ENCODE measurements around the gene FAM209A. TPM values are rescaled to one million over a fixed set of nuclear protein-coding genes. Genes with fewer than 3 reads are reported as not detected.
"Not testable (repeated sequence)": the region's sequence is repeated elsewhere in the genome, so short reads cannot be mapped to it uniquely, and the experiment has no call there.

The FAM209A gene, protein sequence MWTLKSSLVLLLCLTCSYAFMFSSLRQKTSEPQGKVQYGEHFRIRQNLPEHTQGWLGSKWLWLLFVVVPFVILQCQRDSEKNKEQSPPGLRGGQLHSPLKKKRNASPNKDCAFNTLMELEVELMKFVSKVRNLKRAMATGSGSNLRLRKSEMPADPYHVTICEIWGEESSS
- total RNA-seq (1 to 10 TPM in 6 of 7 donors, not detected in 1; 1.2 to 4.3 (median 2.1) TPM), polyA plus RNA-seq (1 to 10 TPM in 2 of 3 donors, under 1 TPM in 1; 0.59 to 2.0 (median 1.1) TPM)
- long read RNA-seq, donor 1, partial matches to known transcripts: 13 of 13 reads
- long read RNA-seq, donor 1, other reads (novel, unspliced or antisense): 0 of 13 reads
- long read RNA-seq, donor 2: 0 reads

- H3K4me1 ChIP-seq: not testable (repeated sequence)
- WGBS, 5 donors: 86 to 94% (median 92%) methylated on average over 5 to 7 of the region's 7 CpGs
Measured at GRCh38 chr20:56524444-56524843, at the start of gene FAM209A. FAM209A (plus strand) TSS chr20:56524744; CDS start chr20:56524809, 65 bp downstream.

DNA sequence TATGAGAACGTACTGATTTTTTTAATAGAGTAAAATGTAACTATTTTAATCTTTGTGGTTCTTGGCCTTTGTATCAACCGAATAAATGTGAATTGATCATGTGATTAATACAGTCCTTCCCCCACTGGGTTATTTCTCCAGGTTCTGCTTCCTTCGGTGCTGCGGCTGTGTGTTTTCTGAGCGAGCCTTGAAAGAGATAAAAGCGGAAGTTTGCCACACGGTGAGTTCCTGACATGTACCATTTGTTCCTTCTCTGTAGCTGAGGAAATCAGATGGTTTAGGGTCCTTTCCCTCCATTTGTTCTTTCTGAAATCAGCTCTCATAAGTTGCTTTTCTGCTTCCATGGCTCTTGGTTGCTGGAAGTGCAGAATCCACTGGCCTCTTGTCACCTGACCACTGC lies 40.6 kb upstream of the FAM209A start:
- 23 to 42% (median 38%) methylated on average over 7 of the region's 7 CpGs for WGBS, 5 donors
- intact Hi-C loops (cut with DNase I; ENCODE audit: low total_unique reads): no loop called here
- peak in 1 of 3 donors; percentile 21 for TF ChIP-seq POLR2AphosphoS5 (IDR thresholded peaks at IDR 0.05)
- TF ChIP-seq CTCF (IDR thresholded peaks at IDR 0.05 in 8 of 11, conservative IDR thresholded peaks at IDR 0.05 in 3 of 11): peak in 1 of 11 experiments; percentile 10
- TF ChIP-seq POLR2A (IDR thresholded peaks at IDR 0.05): no peak
- peaks cover 0 to 70% (median 14%) of the 10 kb centered on the region in 6 donors for H3K4me1 ChIP-seq
- H3K4me3 ChIP-seq: peak overlapping the region in 1 of 8 donors; percentile 33
- peak overlapping the region in 7 of 8 donors; percentile 67 to 93 (median 79) for H3K27ac ChIP-seq
- peaks cover 0 to 100% (median 79%) of the 10 kb centered on the region in 6 donors for H3K36me3 ChIP-seq
- H3K9me3 ChIP-seq: no peaks in the 10 kb centered on the region
- no peak for DNase-seq
- no peaks in the 10 kb centered on the region for H3K27me3 ChIP-seq (replicated peaks in 1 of 7)

More at GRCh38 chr20:56524444-56524843, at the start of gene FAM209A:
- Histone ChIP-seq H3K9me3 (peaks cover 8 to 31% (median 29%) of the 10 kb centered on the region in 8 donors), H3K36me3 (peaks cover 0 to 24% (median 22%) of the 10 kb centered on the region in 6 donors)
- H3K27ac ChIP-seq; intact Hi-C loops (cut with DNase I; ENCODE audit: low total_unique reads); H3K27me3 ChIP-seq (replicated peaks in 1 of 7); H3K4me3 ChIP-seq: not testable (repeated sequence)
- DNase-seq: peak; percentile 46

DNA sequence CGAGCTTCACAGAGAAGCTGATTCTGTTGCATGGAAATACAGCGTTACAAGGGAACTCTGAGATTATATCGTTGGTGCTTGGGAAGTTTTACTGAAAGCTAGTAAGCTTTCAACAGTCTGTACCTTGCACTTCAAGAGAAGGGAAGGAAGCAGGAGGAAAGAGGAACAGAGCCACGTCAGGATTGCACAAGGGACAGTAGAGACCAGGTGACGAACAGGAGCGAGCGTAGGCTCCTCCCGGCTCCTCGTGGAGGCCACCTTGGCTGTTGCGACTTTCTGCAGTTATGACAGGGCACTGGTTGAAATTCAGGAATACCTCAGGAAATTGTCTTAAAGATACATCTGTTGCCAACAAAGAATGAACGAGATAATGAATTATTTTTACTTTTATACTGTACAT lies 37.3 kb upstream of the FAM209A start:
- WGBS, 5 donors: 47 to 83% (median 59%) methylated on average over 11 of the region's 11 CpGs
- H3K36me3 ChIP-seq: peaks cover 0 to 100% (median 77%) of the 10 kb centered on the region in 6 donors
- no peaks in the 10 kb centered on the region for H3K9me3 ChIP-seq
- peak; percentile 86 for DNase-seq
- peaks cover 0 to 66% (median 14%) of the 10 kb centered on the region in 6 donors for H3K4me1 ChIP-seq
- no peaks in the 10 kb centered on the region for H3K27me3 ChIP-seq (replicated peaks in 1 of 7)
- intact Hi-C loops (cut with DNase I; ENCODE audit: low total_unique reads): no loop called here
- peak overlapping the region in 1 of 8 donors; percentile 46 for H3K4me3 ChIP-seq
- H3K27ac ChIP-seq: peak overlapping the region in 7 of 8 donors; percentile 53 to 93 (median 76)
- no peak for TF ChIP-seq CTCF (IDR thresholded peaks at IDR 0.05 in 8 of 11, conservative IDR thresholded peaks at IDR 0.05 in 3 of 11)
- TF ChIP-seq POLR2A (IDR thresholded peaks at IDR 0.05): no peak
- TF ChIP-seq POLR2AphosphoS5 (IDR thresholded peaks at IDR 0.05): peak in 2 of 3 donors; percentile 7 to 58

GRCh38 chr20:56488566-56488965 lies 36.0 kb upstream of the FAM209A start:
- no peak for DNase-seq
- WGBS, 5 donors: 93 to 99% (median 94%) methylated on average over 5 of the region's 5 CpGs
- intact Hi-C loops (cut with DNase I; ENCODE audit: low total_unique reads): no loop called here
- peak overlapping the region in 2 of 8 donors; percentile 90 to 93 for H3K27ac ChIP-seq
- H3K27me3 ChIP-seq (replicated peaks in 1 of 7): no peaks in the 10 kb centered on the region
- H3K9me3 ChIP-seq: no peaks in the 10 kb centered on the region
- H3K4me3 ChIP-seq: no peak overlapping the region
- peaks cover 0 to 100% (median 85%) of the 10 kb centered on the region in 6 donors for H3K36me3 ChIP-seq
- peaks cover 0 to 64% (median 11%) of the 10 kb centered on the region in 6 donors for H3K4me1 ChIP-seq
- TF ChIP-seq POLR2AphosphoS5 (IDR thresholded peaks at IDR 0.05) (no peak), POLR2A (IDR thresholded peaks at IDR 0.05) (no peak), CTCF (IDR thresholded peaks at IDR 0.05 in 8 of 11, conservative IDR thresholded peaks at IDR 0.05 in 3 of 11) (no peak)
